Measurements from ENCODE around the gene MIOX. TPM values are rescaled to one million over a fixed set of nuclear protein-coding genes. Genes with fewer than 3 reads are reported as not detected.

Gene MIOX
- total and polyA plus RNA-seq, 2 donors = 0.61 to 1.7 TPM

DNA sequence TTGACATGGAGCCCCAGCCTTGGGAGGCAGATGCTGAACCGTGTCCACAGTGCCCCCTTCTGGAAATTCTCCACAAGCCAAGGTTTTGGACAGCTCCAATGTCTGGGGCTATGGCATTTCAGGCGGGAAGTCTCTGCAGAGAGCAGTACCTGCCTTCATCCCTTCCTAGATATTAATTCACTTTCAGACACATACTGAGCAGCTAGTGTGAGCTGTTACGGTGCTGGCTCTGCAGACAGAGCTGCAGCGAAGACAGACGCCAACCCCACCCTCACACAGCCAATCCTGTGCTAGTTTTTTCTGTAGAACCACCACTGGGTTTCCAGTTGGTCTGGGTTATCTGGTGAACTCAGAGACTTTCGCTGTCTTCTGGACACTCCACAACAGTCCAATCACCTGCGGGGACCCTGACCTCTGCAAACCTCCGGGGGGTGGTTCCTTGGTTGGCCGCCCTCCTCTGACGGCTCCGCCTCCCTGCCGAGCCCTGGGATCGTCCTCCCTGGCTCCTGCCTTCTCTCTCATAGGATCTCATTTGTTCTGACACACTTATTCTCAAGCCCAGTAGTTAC, 11.7 kb downstream of the MIOX start:
- peak in 7 of 9 donors; percentile 55 to 84 (median 71) for DNase-seq (ENCODE audit: low read depth in 6 of 9, low spot score in 9 of 9)
- Histone ChIP-seq H3K4me3 (ENCODE audit: low read length in 2 of 2) (no peak overlapping the region), H3K9me3 (ENCODE audit: control insufficient read depth in 2 of 2, insufficient read depth in 1 of 2, low read length in 1 of 2) (no peaks in the 10 kb centered on the region), H3K36me3 (ENCODE audit: control insufficient read depth in 2 of 2, insufficient read depth in 2 of 2, low read length in 1 of 2) (peaks cover 7 to 15% of the 10 kb centered on the region in 2 donors), H3K4me1 (ENCODE audit: control insufficient read depth in 2 of 2, insufficient read depth in 2 of 2, low read length in 2 of 2) (no peaks in the 10 kb centered on the region), H3K27me3 (ENCODE audit: control insufficient read depth in 2 of 2, insufficient read depth in 1 of 2, low read length in 1 of 2) (no peaks in the 10 kb centered on the region), H3K27ac (ENCODE audit: low read depth in 1 of 2, low read length in 1 of 2) (no peak overlapping the region)
- 27% methylated on average over 13 of the region's 13 CpGs for WGBS

- DNase-seq (ENCODE audit: low read depth in 6 of 9, low spot score in 9 of 9) = no peak
- Histone ChIP-seq H3K27me3 (ENCODE audit: control insufficient read depth in 2 of 2, insufficient read depth in 1 of 2, low read length in 1 of 2) (no peaks in the 10 kb centered on the region), H3K27ac (ENCODE audit: low read depth in 1 of 2, low read length in 1 of 2) (no peak overlapping the region), H3K9me3 (ENCODE audit: control insufficient read depth in 2 of 2, insufficient read depth in 1 of 2, low read length in 1 of 2) (no peaks in the 10 kb centered on the region), H3K36me3 (ENCODE audit: control insufficient read depth in 2 of 2, insufficient read depth in 2 of 2, low read length in 1 of 2) (peaks cover 17 to 35% of the 10 kb centered on the region in 2 donors), H3K4me1 (ENCODE audit: control insufficient read depth in 2 of 2, insufficient read depth in 2 of 2, low read length in 2 of 2) (no peaks in the 10 kb centered on the region), H3K4me3 (ENCODE audit: low read length in 2 of 2) (no peak overlapping the region)
- 98% methylated on average over 12 of the region's 12 CpGs for WGBS
Observed at GRCh38 chr22:50500452-50500851, 13.8 kb downstream of the MIOX start.

DNA sequence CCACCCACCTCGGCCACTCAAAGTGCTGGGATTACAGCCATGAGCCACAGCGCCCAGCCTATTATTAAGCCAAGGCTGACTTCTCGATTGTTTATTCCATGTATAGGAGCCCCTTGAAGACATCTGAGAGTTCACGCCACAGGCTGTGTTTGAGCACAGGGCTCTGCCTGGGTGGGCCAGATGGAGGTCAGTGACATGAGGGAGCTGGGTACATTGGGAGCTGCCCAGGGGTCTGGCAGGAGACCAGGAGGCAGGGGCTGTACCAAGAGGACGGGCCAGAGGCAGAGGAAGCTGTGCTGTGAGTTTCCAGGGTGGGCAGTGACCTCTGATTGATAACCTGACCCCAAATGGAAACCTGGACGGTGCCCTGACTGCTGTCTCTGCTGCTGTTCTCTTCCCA, 15.4 kb downstream of the MIOX start:
- Histone ChIP-seq H3K36me3 (ENCODE audit: control insufficient read depth in 2 of 2, insufficient read depth in 2 of 2, low read length in 1 of 2) (peaks cover 21 to 41% of the 10 kb centered on the region in 2 donors), H3K27me3 (ENCODE audit: control insufficient read depth in 2 of 2, insufficient read depth in 1 of 2, low read length in 1 of 2) (no peaks in the 10 kb centered on the region), H3K27ac (ENCODE audit: low read depth in 1 of 2, low read length in 1 of 2) (no peak overlapping the region), H3K9me3 (ENCODE audit: control insufficient read depth in 2 of 2, insufficient read depth in 1 of 2, low read length in 1 of 2) (no peaks in the 10 kb centered on the region), H3K4me3 (ENCODE audit: low read length in 2 of 2) (no peak overlapping the region), H3K4me1 (ENCODE audit: control insufficient read depth in 2 of 2, insufficient read depth in 2 of 2, low read length in 2 of 2) (peaks cover 10 to 12% of the 10 kb centered on the region in 2 donors)
- DNase-seq (ENCODE audit: low read depth in 6 of 9, low spot score in 9 of 9) = no peak
- WGBS = 96% methylated on average over 6 of the region's 6 CpGs

GRCh38 chr22:50502628-50503474, 16.2 kb downstream of the MIOX start:
- H3K4me3 ChIP-seq (ENCODE audit: low read length in 2 of 2) = no peak overlapping the region
- no peaks in the 10 kb centered on the region for H3K27me3 ChIP-seq (ENCODE audit: control insufficient read depth in 2 of 2, insufficient read depth in 1 of 2, low read length in 1 of 2)
- peaks cover 10 to 12% of the 10 kb centered on the region in 2 donors for H3K4me1 ChIP-seq (ENCODE audit: control insufficient read depth in 2 of 2, insufficient read depth in 2 of 2, low read length in 2 of 2)
- no peak overlapping the region for H3K27ac ChIP-seq (ENCODE audit: low read depth in 1 of 2, low read length in 1 of 2)
- no peaks in the 10 kb centered on the region for H3K9me3 ChIP-seq (ENCODE audit: control insufficient read depth in 2 of 2, insufficient read depth in 1 of 2, low read length in 1 of 2)
- H3K36me3 ChIP-seq (ENCODE audit: control insufficient read depth in 2 of 2, insufficient read depth in 2 of 2, low read length in 1 of 2) = peaks cover 21 to 41% of the 10 kb centered on the region in 2 donors
- DNase-seq (ENCODE audit: low read depth in 6 of 9, low spot score in 9 of 9) = no peak
- WGBS = 97% methylated on average over 24 of the region's 24 CpGs

DNA sequence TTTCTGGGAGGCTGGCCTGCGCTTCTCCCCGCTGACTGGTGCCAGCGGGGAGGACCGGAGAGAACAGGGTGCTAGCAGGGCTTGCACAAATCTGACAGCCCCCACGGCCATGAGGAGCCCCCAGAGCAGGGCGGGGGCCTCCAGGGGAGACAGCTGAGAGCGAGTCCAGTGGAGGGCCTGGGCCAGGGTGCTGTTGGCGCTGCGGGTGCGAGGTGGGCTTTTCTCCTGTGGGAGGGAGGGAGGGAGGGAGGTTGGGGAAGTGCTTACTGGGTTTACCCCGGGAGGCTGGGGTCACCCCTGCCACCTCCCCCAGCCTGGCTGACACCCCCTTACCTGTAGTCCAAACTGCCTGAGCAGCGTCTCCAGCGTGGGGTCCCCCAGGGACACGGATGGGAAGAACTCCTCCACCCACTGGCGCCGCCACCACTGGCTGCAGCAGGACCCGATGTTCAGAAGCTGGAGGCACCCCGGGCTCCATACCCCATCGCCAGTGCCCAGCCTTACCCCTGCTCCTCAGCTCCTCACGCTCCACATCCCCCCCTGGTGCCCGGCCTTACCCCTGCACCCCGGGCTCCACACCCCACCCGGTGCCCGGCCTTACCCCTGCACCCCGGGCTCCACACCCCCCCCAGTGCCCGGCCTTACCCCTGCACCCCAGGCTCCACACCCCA, 17.0 kb downstream of the MIOX start:
- no peak for DNase-seq (ENCODE audit: low read depth in 6 of 9, low spot score in 9 of 9)
- Histone ChIP-seq H3K4me3 (ENCODE audit: low read length in 2 of 2) (no peak overlapping the region), H3K27ac (ENCODE audit: low read depth in 1 of 2, low read length in 1 of 2) (no peak overlapping the region), H3K4me1 (ENCODE audit: control insufficient read depth in 2 of 2, insufficient read depth in 2 of 2, low read length in 2 of 2) (peaks cover 10 to 14% of the 10 kb centered on the region in 2 donors), H3K9me3 (ENCODE audit: control insufficient read depth in 2 of 2, insufficient read depth in 1 of 2, low read length in 1 of 2) (no peaks in the 10 kb centered on the region), H3K27me3 (ENCODE audit: control insufficient read depth in 2 of 2, insufficient read depth in 1 of 2, low read length in 1 of 2) (no peaks in the 10 kb centered on the region), H3K36me3 (ENCODE audit: control insufficient read depth in 2 of 2, insufficient read depth in 2 of 2, low read length in 1 of 2) (peaks cover 21 to 41% of the 10 kb centered on the region in 2 donors)
- 94% methylated on average over 26 of the region's 26 CpGs for WGBS

DNA sequence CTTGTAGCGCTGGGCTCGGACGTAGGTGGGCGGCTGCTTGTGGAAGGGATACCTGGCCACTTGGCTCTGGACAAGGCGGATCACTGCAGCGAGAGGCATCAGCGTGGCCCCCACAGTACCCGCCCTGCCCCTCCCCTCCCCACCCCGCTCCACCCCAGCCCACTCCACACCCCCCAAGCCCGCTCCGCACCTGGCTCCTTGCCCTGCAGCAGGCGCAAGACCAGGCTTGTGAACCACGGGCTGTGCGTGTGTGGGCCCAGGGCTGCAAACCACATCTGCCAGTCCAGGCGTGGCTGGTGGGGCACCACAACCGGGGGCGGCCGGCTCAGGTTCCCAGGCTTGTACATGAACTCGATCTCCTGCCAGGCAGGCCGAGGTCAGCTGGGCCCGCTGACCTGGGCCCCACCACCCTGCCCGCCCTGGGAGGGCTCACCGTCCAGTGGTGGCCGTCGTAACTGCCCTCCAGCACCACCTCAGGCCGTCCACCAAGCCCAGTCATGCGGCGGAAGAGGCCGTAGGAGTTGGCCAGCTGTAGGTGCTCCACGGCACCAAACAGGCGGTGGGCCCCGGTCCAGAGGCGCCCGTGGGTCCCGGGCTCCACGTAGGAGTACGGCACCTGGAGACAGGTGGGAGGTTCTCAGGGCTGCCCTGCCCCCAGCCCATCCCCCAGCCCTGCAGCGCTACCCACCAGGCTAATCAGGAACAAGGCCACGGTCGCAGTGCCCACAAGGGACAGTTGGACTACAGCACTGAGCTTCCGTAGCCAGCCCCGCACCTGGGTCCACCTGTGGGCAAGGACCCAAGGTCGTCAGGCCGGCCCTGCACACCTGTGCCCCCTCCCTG, 17.9 kb downstream of the MIOX start:
- Histone ChIP-seq H3K4me1 (ENCODE audit: control insufficient read depth in 2 of 2, insufficient read depth in 2 of 2, low read length in 2 of 2) (peaks cover 17 to 24% of the 10 kb centered on the region in 2 donors), H3K9me3 (ENCODE audit: control insufficient read depth in 2 of 2, insufficient read depth in 1 of 2, low read length in 1 of 2) (no peaks in the 10 kb centered on the region), H3K4me3 (ENCODE audit: low read length in 2 of 2) (no peak overlapping the region), H3K36me3 (ENCODE audit: control insufficient read depth in 2 of 2, insufficient read depth in 2 of 2, low read length in 1 of 2) (peaks cover 21 to 41% of the 10 kb centered on the region in 2 donors), H3K27me3 (ENCODE audit: control insufficient read depth in 2 of 2, insufficient read depth in 1 of 2, low read length in 1 of 2) (no peaks in the 10 kb centered on the region), H3K27ac (ENCODE audit: low read depth in 1 of 2, low read length in 1 of 2) (no peak overlapping the region)
- WGBS = 92% methylated on average over 44 of the region's 44 CpGs
- DNase-seq (ENCODE audit: low read depth in 6 of 9, low spot score in 9 of 9) = no peak

DNA sequence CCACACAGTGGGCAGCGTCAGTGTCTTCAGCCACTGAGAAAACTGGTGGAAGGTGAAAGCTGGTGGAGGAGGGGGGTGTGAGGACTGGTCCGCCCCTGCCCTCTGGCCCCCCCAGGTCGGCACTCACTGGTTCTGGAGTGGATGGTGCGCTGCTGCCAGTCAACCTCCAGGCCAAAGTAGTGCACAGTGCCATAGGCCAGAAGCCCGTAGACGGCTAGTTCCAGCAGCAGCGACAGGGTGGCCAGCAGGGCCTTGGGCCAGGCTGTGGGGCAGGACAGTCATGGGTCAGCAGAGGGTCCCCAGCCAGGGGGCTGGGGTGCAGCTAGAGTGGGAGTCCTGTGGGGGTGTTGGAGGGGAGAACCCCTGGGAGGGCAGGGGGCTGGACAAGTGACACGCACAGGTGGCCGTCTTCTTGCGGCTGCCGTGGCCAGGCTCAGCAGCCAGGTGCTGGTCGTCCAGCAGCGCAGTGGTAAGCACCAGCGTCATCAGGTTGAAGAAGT, 18.7 kb downstream of the MIOX start:
- no peak for DNase-seq (ENCODE audit: low read depth in 6 of 9, low spot score in 9 of 9)
- peaks cover 17 to 26% of the 10 kb centered on the region in 2 donors for H3K4me1 ChIP-seq (ENCODE audit: control insufficient read depth in 2 of 2, insufficient read depth in 2 of 2, low read length in 2 of 2)
- 94% methylated on average over 14 of the region's 14 CpGs for WGBS

DNA sequence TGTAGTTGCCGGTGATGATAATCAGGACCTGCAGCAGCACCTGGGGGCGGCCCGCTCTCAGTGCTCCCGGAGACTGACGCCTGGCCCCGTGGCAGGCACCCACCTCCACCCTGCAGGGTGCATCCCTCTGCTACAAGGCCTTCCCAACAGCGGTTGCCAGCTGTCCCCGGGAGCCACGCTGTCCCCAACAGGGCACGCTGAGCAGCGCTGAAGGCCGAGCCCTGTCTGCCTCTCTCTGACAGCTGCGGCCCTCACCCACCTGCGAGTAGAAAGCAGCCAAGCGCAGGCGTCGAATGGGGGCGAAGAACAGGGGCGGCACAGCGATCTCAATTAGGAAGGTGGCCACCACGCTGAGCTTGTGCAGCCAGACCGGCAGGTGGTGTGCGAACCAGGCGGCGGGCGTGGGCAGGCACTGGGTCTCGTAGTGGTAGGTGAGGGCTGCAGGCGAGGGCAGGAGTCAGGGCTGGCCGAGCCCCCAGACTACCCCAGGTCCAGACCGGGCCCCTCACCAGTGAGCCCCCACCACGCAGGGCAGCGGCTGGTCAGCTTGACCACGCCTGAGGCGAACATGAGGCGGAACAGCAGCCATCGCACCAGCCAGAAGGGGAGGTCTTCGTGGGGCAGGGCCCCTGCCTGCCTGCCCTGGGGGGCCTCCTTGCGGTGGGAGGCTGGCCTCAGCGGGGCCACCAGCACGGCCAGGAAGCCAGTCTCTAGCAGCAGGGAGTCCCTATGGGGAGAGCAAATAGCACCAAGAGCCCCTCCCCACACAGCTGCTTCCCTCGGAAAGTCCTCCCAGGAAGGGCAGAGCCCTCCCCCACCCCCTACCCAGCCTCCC, 19.3 kb downstream of the MIOX start:
- H3K4me1 ChIP-seq (ENCODE audit: control insufficient read depth in 2 of 2, insufficient read depth in 2 of 2, low read length in 2 of 2) = peaks cover 17 to 26% of the 10 kb centered on the region in 2 donors
- peaks cover 21 to 44% of the 10 kb centered on the region in 2 donors for H3K36me3 ChIP-seq (ENCODE audit: control insufficient read depth in 2 of 2, insufficient read depth in 2 of 2, low read length in 1 of 2)
- no peaks in the 10 kb centered on the region for H3K9me3 ChIP-seq (ENCODE audit: control insufficient read depth in 2 of 2, insufficient read depth in 1 of 2, low read length in 1 of 2)
- WGBS = 95% methylated on average over 41 of the region's 41 CpGs
- no peaks in the 10 kb centered on the region for H3K27me3 ChIP-seq (ENCODE audit: control insufficient read depth in 2 of 2, insufficient read depth in 1 of 2, low read length in 1 of 2)
- H3K27ac ChIP-seq (ENCODE audit: low read depth in 1 of 2, low read length in 1 of 2) = no peak overlapping the region
- DNase-seq (ENCODE audit: low read depth in 6 of 9, low spot score in 9 of 9) = no peak
- H3K4me3 ChIP-seq (ENCODE audit: low read length in 2 of 2) = peak overlapping the region; percentile 92 to 96

More for the DNA sequence above, 18.7 kb downstream of the MIOX start:
- Histone ChIP-seq H3K27ac (ENCODE audit: low read depth in 1 of 2, low read length in 1 of 2) (no peak overlapping the region), H3K36me3 (ENCODE audit: control insufficient read depth in 2 of 2, insufficient read depth in 2 of 2, low read length in 1 of 2) (peaks cover 21 to 41% of the 10 kb centered on the region in 2 donors), H3K27me3 (ENCODE audit: control insufficient read depth in 2 of 2, insufficient read depth in 1 of 2, low read length in 1 of 2) (no peaks in the 10 kb centered on the region), H3K4me3 (ENCODE audit: low read length in 2 of 2) (no peak overlapping the region), H3K9me3 (ENCODE audit: control insufficient read depth in 2 of 2, insufficient read depth in 1 of 2, low read length in 1 of 2) (no peaks in the 10 kb centered on the region)

Measured in thymus (tissue), 11 donors.